Ascending aorta (tissue), 2 donors: Measurements from ENCODE around the gene CPNE4. TPM values are rescaled to one million over a fixed set of nuclear protein-coding genes. Genes with fewer than 3 reads are reported as not detected.

Experiments used
- DNase-seq, 2 donors: peaks; one replicate each; pipeline ENCODE4 v3.0.0-alpha.2; 2019; ENCODE audit warnings: low spot score in 2 of 2
- H3K27ac ChIP-seq, 2 donors: fragments of 200-600 bp; sonication (generic); one replicate each; pipeline ENCODE4 v1.5.1; 2016 to 2017; ENCODE audit warnings: mild to moderate bottlenecking in 1 of 2
- H3K27me3 ChIP-seq: fragments of 200-600 bp; sonication (generic); one replicate; pipeline ENCODE4 v1.5.1; 2017
- H3K36me3 ChIP-seq, 2 donors: fragments of 200-600 bp; sonication (generic); one replicate each; pipeline ENCODE4 v1.5.1; 2016
- H3K4me1 ChIP-seq, 2 donors: fragments of 200-600 bp; sonication (generic); one replicate each; pipeline ENCODE4 v1.5.1; 2016 to 2017; ENCODE audit warnings: mild to moderate bottlenecking in 1 of 2
- H3K4me3 ChIP-seq, 2 donors: fragments of 200-600 bp; sonication (generic); one replicate each; pipeline ENCODE4 v1.5.1; 2016 to 2017; ENCODE audit warnings: mild to moderate bottlenecking in 1 of 2
- H3K9me3 ChIP-seq, 2 donors: fragments of 200-600 bp; sonication (generic); one replicate each; pipeline ENCODE4 v1.5.1; 2016
- intact Hi-C: fragments of 100-400 bp; cut with DNase I; formaldehyde crosslinking; loops from one replicate; pipeline ENCODE4 v1.15.1; 2023
- total RNA-seq: library from RNA; depleted of rRNA; stranded (reverse); fragments of >200 nt; gene quantifications from one replicate; pipeline ENCODE4 v1.1.0, GENCODE V29; 2016
- TF ChIP-seq, protein P1 (sequence below), 3 experiments: fragments of 200-600 bp in 2 of 3; fragments of 450-650 bp in 1 of 3; sonication (generic) in 2 of 3; IDR thresholded peaks; one replicate each; pipeline ENCODE4 v1.5.1; 2016 to 2019; ENCODE audit warnings: antibody characterized with exemption in 3 of 3, mild to moderate bottlenecking in 1 of 3, moderate library complexity in 1 of 3

CPNE4 gene
- total RNA-seq, 1 donor from 2014 or later, result not detected

GRCh38 chr3:132017137-132017536 lies 17.7 kb downstream of the CPNE4 start:
- Histone ChIP-seq H3K36me3 (no peaks in the 10 kb centered on the region), H3K9me3 (no peaks in the 10 kb centered on the region), H3K27ac (no peak overlapping the region), H3K4me3 (no peak overlapping the region), H3K4me1 (no peaks in the 10 kb centered on the region), H3K27me3 (no peaks in the 10 kb centered on the region)
- DNase-seq, result no peak
- TF ChIP-seq, protein P1, sequence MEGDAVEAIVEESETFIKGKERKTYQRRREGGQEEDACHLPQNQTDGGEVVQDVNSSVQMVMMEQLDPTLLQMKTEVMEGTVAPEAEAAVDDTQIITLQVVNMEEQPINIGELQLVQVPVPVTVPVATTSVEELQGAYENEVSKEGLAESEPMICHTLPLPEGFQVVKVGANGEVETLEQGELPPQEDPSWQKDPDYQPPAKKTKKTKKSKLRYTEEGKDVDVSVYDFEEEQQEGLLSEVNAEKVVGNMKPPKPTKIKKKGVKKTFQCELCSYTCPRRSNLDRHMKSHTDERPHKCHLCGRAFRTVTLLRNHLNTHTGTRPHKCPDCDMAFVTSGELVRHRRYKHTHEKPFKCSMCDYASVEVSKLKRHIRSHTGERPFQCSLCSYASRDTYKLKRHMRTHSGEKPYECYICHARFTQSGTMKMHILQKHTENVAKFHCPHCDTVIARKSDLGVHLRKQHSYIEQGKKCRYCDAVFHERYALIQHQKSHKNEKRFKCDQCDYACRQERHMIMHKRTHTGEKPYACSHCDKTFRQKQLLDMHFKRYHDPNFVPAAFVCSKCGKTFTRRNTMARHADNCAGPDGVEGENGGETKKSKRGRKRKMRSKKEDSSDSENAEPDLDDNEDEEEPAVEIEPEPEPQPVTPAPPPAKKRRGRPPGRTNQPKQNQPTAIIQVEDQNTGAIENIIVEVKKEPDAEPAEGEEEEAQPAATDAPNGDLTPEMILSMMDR (IDR thresholded peaks at IDR 0.05), result no peak
- intact Hi-C loops, result no loop called here

- TF ChIP-seq, protein P1 (IDR thresholded peaks at IDR 0.05), result no peak
- no peaks in the 10 kb centered on the region for H3K9me3 ChIP-seq
- no peak overlapping the region for H3K27ac ChIP-seq
- intact Hi-C loops, result no loop called here
- no peak for DNase-seq
- H3K4me3 ChIP-seq, result no peak overlapping the region
- no peaks in the 10 kb centered on the region for H3K27me3 ChIP-seq
- no peaks in the 10 kb centered on the region for H3K36me3 ChIP-seq
- no peaks in the 10 kb centered on the region for H3K4me1 ChIP-seq
Measured at GRCh38 chr3:132016061-132017041, 18.5 kb downstream of the CPNE4 start.

DNA sequence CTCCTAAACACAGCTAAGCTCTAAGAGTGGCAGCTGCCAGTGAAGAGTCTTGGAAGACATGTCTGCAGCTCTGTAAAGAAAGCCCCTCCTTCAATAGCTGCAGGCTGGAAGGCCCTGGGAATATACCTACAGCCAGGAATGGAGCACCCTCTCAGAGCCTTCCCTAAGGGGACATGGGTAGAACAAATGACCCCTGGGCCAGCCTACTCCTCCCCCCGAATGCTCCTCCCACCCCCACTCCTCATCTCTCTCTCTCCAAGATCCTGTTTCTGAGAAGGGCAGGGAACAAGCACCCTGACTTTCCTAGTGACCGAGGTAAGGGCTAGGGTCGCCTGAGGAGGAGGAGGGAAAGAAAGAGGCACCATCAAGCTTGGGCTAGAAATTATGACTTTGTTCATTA lies 20.7 kb downstream of the CPNE4 start:
- Histone ChIP-seq H3K4me3 (no peak overlapping the region), H3K27me3 (no peaks in the 10 kb centered on the region), H3K4me1 (no peaks in the 10 kb centered on the region), H3K9me3 (no peaks in the 10 kb centered on the region), H3K27ac (no peak overlapping the region), H3K36me3 (no peaks in the 10 kb centered on the region)
- TF ChIP-seq, protein P1 (IDR thresholded peaks at IDR 0.05), result no peak
- DNase-seq, result no peak
- intact Hi-C loops, result no loop called here

GRCh38 chr3:132009241-132009640 lies 25.6 kb downstream of the CPNE4 start:
- TF ChIP-seq, protein P1 (IDR thresholded peaks at IDR 0.05), result no peak
- H3K9me3 ChIP-seq, result no peaks in the 10 kb centered on the region
- H3K36me3 ChIP-seq, result no peaks in the 10 kb centered on the region
- no peak overlapping the region for H3K4me3 ChIP-seq
- no peaks in the 10 kb centered on the region for H3K27me3 ChIP-seq
- H3K27ac ChIP-seq, result no peak overlapping the region
- no peaks in the 10 kb centered on the region for H3K4me1 ChIP-seq
- intact Hi-C loops, result no loop called here
- DNase-seq, result no peak

GRCh38 chr3:132008837-132009236 lies 26.0 kb downstream of the CPNE4 start:
- no peak for DNase-seq
- Histone ChIP-seq H3K4me1 (no peaks in the 10 kb centered on the region), H3K4me3 (no peak overlapping the region), H3K36me3 (no peaks in the 10 kb centered on the region), H3K9me3 (no peaks in the 10 kb centered on the region), H3K27me3 (no peaks in the 10 kb centered on the region), H3K27ac (no peak overlapping the region)
- intact Hi-C loops, result no loop called here
- TF ChIP-seq, protein P1 (IDR thresholded peaks at IDR 0.05), result no peak
